Effector memory CD8-positive, alpha-beta T cell (primary cell): ENCODE results near the gene SMTNL1.

Experiments used
- ATAC-seq: fragments of 150-1000 bp; cut with Tn5 transposase; replicated peaks from 2 replicates; pipeline ENCODE4 v1.10.0; 2021; ENCODE audit warnings: mild to moderate bottlenecking, moderate library complexity
- DNase-seq, 3 experiments: peaks; one replicate each; pipeline ENCODE4 v3.0.0; 2021
- H3K27ac Mint-ChIP-seq, 2 donors: one replicate each; pipeline ENCODE4 v1.8.0; 2022; ENCODE audit warnings: mild to moderate bottlenecking in 2 of 2, mixed read lengths in 2 of 2, moderate library complexity in 2 of 2
- H3K27me3 Mint-ChIP-seq, 2 donors: one replicate each; pipeline ENCODE4 v1.8.0; 2022; ENCODE audit warnings: mixed read lengths in 2 of 2
- H3K36me3 Mint-ChIP-seq: one replicate; pipeline ENCODE4 v1.8.0; 2022; ENCODE audit warnings: mild to moderate bottlenecking, moderate library complexity, mixed read lengths; ENCODE audit not compliant: insufficient read depth
- H3K4me1 Mint-ChIP-seq, 2 donors: one replicate each; pipeline ENCODE4 v1.8.0; 2022; ENCODE audit warnings: low read depth in 2 of 2, mixed read lengths in 2 of 2
- H3K4me3 Mint-ChIP-seq, 2 donors: one replicate each; pipeline ENCODE4 v1.8.0; 2022; ENCODE audit warnings: mild to moderate bottlenecking in 2 of 2, mixed read lengths in 2 of 2, moderate library complexity in 2 of 2
- H3K9me3 Mint-ChIP-seq, 2 donors: one replicate each; pipeline ENCODE4 v1.8.0; 2022; ENCODE audit warnings: mixed read lengths in 2 of 2
- total RNA-seq, 9 experiments: gene quantifications; one replicate each; lab custom pipeline; 2026; lab: John Stamatoyannopoulos, UW

Gene SMTNL1, protein sequence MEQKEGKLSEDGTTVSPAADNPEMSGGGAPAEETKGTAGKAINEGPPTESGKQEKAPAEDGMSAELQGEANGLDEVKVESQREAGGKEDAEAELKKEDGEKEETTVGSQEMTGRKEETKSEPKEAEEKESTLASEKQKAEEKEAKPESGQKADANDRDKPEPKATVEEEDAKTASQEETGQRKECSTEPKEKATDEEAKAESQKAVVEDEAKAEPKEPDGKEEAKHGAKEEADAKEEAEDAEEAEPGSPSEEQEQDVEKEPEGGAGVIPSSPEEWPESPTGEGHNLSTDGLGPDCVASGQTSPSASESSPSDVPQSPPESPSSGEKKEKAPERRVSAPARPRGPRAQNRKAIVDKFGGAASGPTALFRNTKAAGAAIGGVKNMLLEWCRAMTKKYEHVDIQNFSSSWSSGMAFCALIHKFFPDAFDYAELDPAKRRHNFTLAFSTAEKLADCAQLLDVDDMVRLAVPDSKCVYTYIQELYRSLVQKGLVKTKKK
- total RNA-seq = 0 to 0.21 (median 0) reads per million in 9 experiments

DNA sequence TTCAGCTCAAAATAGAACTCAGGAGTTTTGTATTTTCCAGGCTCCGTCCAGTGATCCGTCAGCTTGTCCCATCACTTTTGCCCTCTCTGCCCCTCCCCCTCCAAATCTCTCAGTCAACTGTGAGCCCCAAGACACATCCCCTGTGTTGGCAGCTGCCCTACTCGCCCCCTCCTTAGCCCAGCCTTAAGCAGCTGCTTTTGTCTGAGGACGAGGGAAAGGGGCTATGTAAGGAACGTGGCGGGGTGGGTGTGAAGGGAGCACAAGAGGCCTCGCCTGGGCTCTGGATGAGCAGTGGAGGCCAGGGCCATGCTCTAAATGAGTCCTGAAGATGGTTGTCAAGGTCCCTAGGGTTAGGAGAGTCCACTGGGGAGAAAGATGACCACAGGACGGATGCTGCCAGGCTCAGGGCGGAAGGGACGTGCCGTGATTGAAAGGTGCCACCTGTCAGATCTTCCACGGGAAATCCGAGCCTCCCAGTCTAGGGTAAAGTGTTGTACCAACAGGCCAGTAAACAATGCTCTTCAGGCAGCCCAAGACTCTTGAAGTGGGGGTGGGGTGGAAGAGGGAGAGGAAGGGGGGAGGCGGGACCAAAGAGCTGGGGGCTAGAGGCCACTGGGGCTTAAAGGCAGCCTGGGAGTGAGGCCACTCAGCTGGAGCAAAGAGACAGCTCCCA lies at the start of gene SMTNL1:
SMTNL1 (plus strand) TSS at position 649 of the 673 bp plus-strand sequence. CDS start 5,048 bp downstream, outside the sequence.
- no peak within 1 kb of the TSS for H3K4me3 Mint-ChIP-seq
- H3K36me3 Mint-ChIP-seq = peaks cover 6% of the 10 kb centered on the region
- no peak for ATAC-seq
- DNase-seq = no peak
- H3K27ac Mint-ChIP-seq = peak within 1 kb of the TSS in 1 of 2 donors; percentile 9
- no peaks in the 10 kb centered on the region for H3K4me1 Mint-ChIP-seq
- no peaks in the 10 kb centered on the region for H3K9me3 Mint-ChIP-seq
- no peaks in the 10 kb centered on the region for H3K27me3 Mint-ChIP-seq

DNA sequence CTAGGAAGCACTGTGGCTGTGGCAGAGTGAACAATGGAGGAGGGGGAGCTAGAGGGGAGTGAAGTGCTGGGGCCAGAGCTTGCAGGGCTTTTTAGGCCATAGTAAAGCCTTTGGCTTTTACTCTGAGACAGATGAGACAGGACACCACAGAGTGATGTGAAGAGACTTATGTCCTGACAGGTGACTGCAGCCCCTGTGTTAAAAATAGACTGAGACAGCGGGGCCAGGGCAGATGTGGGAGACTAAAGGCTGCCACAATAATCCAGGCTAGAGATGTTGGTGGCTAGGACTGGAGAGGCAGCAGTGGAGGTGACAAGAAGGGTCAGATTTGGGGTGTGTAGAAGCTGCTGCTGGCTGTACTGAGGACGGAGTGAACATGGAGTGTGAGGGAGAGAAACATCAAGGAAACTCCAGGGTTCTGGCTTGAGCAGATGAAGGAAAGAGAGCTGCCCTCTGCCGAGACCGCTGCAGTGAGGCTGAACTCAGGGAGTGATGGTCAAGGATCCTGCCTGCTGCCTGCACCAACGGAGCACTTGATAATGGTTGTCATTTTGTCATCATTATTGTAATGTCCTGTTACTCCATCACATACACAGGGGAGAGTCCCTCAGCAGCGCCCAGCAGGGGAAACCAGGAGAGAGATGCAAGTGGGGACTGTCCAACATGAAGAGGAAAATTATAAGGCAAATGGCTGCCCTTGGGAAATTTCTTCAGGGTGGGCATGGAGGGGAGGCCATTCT lies 49.3 kb upstream of the SMTNL1 start:
- peaks cover 13% of the 10 kb centered on the region for H3K36me3 Mint-ChIP-seq
- H3K4me1 Mint-ChIP-seq = no peaks in the 10 kb centered on the region
- H3K4me3 Mint-ChIP-seq = no peak overlapping the region
- ATAC-seq (no peak), DNase-seq (no peak)
- no peak overlapping the region for H3K27ac Mint-ChIP-seq
- H3K9me3 Mint-ChIP-seq = no peaks in the 10 kb centered on the region
- H3K27me3 Mint-ChIP-seq = peaks cover 0 to 35% of the 10 kb centered on the region in 2 donors

- H3K4me3 Mint-ChIP-seq = no peak overlapping the region
- H3K27ac Mint-ChIP-seq = no peak overlapping the region
- H3K36me3 Mint-ChIP-seq = peaks cover 14% of the 10 kb centered on the region
- DNase-seq = no peak
- H3K9me3 Mint-ChIP-seq = no peaks in the 10 kb centered on the region
- peaks cover 0 to 4% of the 10 kb centered on the region in 2 donors for H3K4me1 Mint-ChIP-seq
- peaks cover 0 to 19% of the 10 kb centered on the region in 2 donors for H3K27me3 Mint-ChIP-seq
- ATAC-seq = no peak
These were observed 46.7 kb upstream of the SMTNL1 start for GRCh38 chr11:57490456-57491248.

DNA sequence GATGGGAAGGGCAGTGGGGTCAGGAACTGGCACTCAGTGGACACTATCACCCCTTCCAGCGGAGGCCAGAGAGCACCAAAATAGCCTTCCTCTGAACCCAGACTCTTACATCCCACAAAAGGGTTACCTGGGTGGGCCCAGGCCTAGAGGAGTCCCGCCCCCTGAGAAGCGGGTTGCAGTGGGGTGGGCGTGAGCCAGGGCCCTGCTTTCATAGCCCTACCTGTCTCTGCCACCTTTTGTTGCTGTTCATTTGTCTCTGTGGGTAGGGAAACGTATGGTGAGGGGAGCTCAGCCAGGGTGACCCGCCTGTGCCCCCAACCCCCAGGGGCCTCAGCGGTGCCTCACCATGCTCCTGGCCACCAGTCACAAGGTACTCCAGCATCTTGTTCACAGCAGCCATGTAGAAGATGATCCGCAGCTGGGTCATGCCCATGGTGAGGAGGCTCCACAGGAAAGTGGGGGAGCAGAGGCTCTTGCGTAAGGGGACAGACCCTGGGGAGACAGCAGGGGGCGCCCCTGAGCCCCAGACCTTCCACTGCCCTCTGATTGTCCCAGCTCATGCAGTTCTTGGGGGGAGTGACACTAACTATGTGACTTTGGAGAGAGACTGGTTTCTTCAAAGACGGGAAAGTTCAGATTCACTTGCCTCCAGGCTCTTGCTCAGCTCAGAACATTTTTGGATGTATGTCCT lies 45.9 kb upstream of the SMTNL1 start:
- no peaks in the 10 kb centered on the region for H3K9me3 Mint-ChIP-seq
- ATAC-seq (peak; percentile 60), DNase-seq (peak; percentile 29 to 43 (median 37))
- peaks cover 14% of the 10 kb centered on the region for H3K36me3 Mint-ChIP-seq
- peaks cover 0 to 15% of the 10 kb centered on the region in 2 donors for H3K27me3 Mint-ChIP-seq
- H3K4me1 Mint-ChIP-seq = peaks cover 0 to 4% of the 10 kb centered on the region in 2 donors
- no peak overlapping the region for H3K27ac Mint-ChIP-seq
- H3K4me3 Mint-ChIP-seq = no peak overlapping the region

GRCh38 chr11:57493507-57494503 lies 43.6 kb upstream of the SMTNL1 start:
- DNase-seq (peak; percentile 70 to 73 (median 71)), ATAC-seq (peak; percentile 92)
- Mint-ChIP-seq H3K27me3 (peaks cover 0 to 5% of the 10 kb centered on the region in 2 donors), H3K4me1 (peaks cover 0 to 4% of the 10 kb centered on the region in 2 donors), H3K9me3 (no peaks in the 10 kb centered on the region), H3K27ac (no peak overlapping the region), H3K36me3 (peaks cover 14% of the 10 kb centered on the region), H3K4me3 (no peak overlapping the region)

- Mint-ChIP-seq H3K4me1 (peaks cover 0 to 4% of the 10 kb centered on the region in 2 donors), H3K36me3 (peaks cover 11% of the 10 kb centered on the region), H3K27me3 (no peaks in the 10 kb centered on the region), H3K9me3 (no peaks in the 10 kb centered on the region), H3K4me3 (no peak overlapping the region), H3K27ac (no peak overlapping the region)
- DNase-seq (no peak), ATAC-seq (no peak)
These were observed 41.1 kb upstream of the SMTNL1 start for GRCh38 chr11:57496109-57496820.

DNA sequence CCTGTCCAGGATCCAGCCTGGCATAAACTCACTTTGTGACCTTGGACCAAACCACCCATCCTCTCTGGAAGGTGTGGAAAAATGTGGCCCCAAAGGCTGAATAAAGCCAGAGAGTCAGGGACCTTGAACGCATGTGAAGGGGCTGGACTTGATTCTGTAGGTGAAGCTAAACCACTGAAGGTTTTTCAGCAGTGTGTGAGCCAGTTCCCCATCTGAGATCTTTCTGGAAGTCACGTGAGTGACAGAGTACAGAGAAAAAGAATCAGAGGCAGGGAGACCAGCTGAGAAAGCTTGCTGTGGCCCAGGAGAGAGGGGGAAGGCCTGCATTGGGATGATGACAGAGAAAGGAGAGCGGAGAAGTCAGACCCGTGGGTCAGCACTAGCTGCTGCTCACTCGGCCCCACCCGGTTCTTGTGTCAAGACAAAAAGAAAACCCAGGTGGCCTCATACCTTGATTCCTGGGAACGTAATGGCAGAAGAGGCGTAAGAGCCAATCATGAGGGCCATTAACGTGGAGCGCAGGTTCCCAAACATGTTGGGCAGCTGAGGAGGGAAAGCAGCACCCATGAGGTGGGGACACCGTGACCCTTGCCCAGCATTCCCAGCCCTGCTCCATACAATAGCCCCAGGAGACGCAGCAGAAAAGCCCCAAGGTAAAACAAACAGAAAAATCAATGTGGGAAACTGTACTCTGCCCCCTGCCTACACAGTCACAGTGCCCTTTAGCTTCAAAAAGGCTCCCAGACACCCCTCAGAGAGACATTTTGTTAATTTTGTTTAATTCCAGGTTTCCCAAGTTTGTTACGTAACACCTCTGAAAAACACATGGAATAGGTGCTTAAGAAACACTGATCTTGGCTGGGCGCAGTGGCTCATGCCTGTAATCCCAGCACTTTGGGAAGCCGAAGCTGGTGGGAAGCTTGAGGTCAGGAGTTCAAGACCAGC lies 39.8 kb upstream of the SMTNL1 start:
- Mint-ChIP-seq H3K36me3 (peaks cover 11% of the 10 kb centered on the region), H3K4me1 (peaks cover 0 to 4% of the 10 kb centered on the region in 2 donors), H3K9me3 (no peaks in the 10 kb centered on the region), H3K4me3 (no peak overlapping the region), H3K27ac (no peak overlapping the region), H3K27me3 (no peaks in the 10 kb centered on the region)
- ATAC-seq (no peak), DNase-seq (no peak)

GRCh38 chr11:57498540-57498939 lies 38.9 kb upstream of the SMTNL1 start:
- no peak overlapping the region for H3K4me3 Mint-ChIP-seq
- DNase-seq (no peak), ATAC-seq (no peak)
- H3K27me3 Mint-ChIP-seq = no peaks in the 10 kb centered on the region
- H3K9me3 Mint-ChIP-seq = no peaks in the 10 kb centered on the region
- H3K27ac Mint-ChIP-seq = no peak overlapping the region
- H3K36me3 Mint-ChIP-seq = peaks cover 11% of the 10 kb centered on the region
- H3K4me1 Mint-ChIP-seq = peaks cover 0 to 4% of the 10 kb centered on the region in 2 donors

GRCh38 chr11:57499413-57499982 lies 37.9 kb upstream of the SMTNL1 start:
- Mint-ChIP-seq H3K9me3 (no peaks in the 10 kb centered on the region), H3K36me3 (peaks cover 6% of the 10 kb centered on the region), H3K27me3 (no peaks in the 10 kb centered on the region), H3K4me3 (no peak overlapping the region), H3K4me1 (no peaks in the 10 kb centered on the region), H3K27ac (no peak overlapping the region)
- DNase-seq (no peak), ATAC-seq (no peak)

DNA sequence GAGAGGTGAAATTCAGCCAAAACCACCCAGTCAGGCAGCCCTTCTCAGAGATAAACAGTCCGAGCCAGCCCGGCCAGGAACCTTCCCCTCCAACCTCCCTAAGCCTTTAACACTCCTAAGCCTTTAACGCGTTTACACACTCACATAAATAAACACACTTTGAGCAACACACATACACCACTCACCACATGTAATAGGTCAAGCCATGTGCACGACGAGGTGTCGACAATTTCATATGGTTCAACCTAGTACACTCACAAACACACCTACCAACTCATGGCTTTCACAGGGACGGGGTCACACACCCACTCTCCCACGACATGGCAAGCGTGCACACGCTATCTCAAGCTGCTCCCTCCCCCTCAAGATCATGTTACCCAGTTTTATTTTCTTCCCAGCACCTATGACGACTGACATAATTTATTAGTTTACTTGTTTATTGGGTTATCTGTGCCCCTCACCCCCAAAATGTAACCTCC lies 37.4 kb upstream of the SMTNL1 start:
- ATAC-seq (no peak), DNase-seq (no peak)
- Mint-ChIP-seq H3K36me3 (peaks cover 6% of the 10 kb centered on the region), H3K27me3 (no peaks in the 10 kb centered on the region), H3K27ac (peak overlapping the region in 1 of 2 donors; percentile 26), H3K4me1 (no peaks in the 10 kb centered on the region), H3K9me3 (no peaks in the 10 kb centered on the region), H3K4me3 (no peak overlapping the region)
